H9 (cell line): ENCODE results near the gene PPP2R2B. TPM values are rescaled to one million over a fixed set of nuclear protein-coding genes. Genes with fewer than 3 reads are reported as not detected.

Experiments
- DNase-seq: peaks from one replicate; pipeline ENCODE4 v3.0.0-alpha.2; 2017
- H2AFZ ChIP-seq: one replicate; pipeline ENCODE4 v1.6.1; 2013; ENCODE audit warnings: mild to moderate bottlenecking, low read length, control low read depth, moderate library complexity
- H2AK5ac ChIP-seq: 2 replicates; pipeline ENCODE4 v1.6.1; 2013; ENCODE audit warnings: low read length, control low read depth, mixed read lengths; ENCODE audit not compliant: insufficient read length
- H2BK120ac ChIP-seq: one replicate; pipeline ENCODE4 v1.6.1; 2013; ENCODE audit warnings: low read depth, mild to moderate bottlenecking, low read length, control low read depth, inconsistent platforms; ENCODE audit not compliant: poor library complexity, severe bottlenecking
- H2BK12ac ChIP-seq: 2 replicates; pipeline ENCODE4 v1.6.1; 2013; ENCODE audit warnings: low read length, control low read depth, mixed read lengths, low read depth; ENCODE audit not compliant: insufficient read length
- H2BK15ac ChIP-seq: 2 replicates; pipeline ENCODE4 v1.6.1; 2013; ENCODE audit warnings: low read depth, low read length, control low read depth
- H2BK20ac ChIP-seq: one replicate; pipeline ENCODE4 v1.6.1; 2013; ENCODE audit warnings: low read depth, mild to moderate bottlenecking, low read length, control low read depth, inconsistent platforms; ENCODE audit not compliant: poor library complexity, severe bottlenecking
- H2BK5ac ChIP-seq: 2 replicates; pipeline ENCODE4 v1.6.1; 2013; ENCODE audit warnings: low read length, control low read depth, mixed read lengths; ENCODE audit not compliant: insufficient read length
- H3K14ac ChIP-seq: 2 replicates; pipeline ENCODE4 v1.6.1; 2013; ENCODE audit warnings: low read length, control low read depth; ENCODE audit not compliant: insufficient read depth
- H3K18ac ChIP-seq: 2 replicates; pipeline ENCODE4 v1.6.1; 2013; ENCODE audit warnings: low read depth, mild to moderate bottlenecking, mixed read lengths, low read length, control low read depth; ENCODE audit not compliant: insufficient read length
- H3K23ac ChIP-seq: 2 replicates; pipeline ENCODE4 v1.6.1; 2013; ENCODE audit warnings: low read length, control low read depth, mixed read lengths, low read depth; ENCODE audit not compliant: insufficient read length
- H3K23me2 ChIP-seq: 2 replicates; pipeline ENCODE4 v1.6.1; 2013; ENCODE audit warnings: low read depth, mild to moderate bottlenecking, mixed read lengths, low read length, control low read depth; ENCODE audit not compliant: insufficient read length, poor library complexity, severe bottlenecking
- H3K27ac ChIP-seq: 2 replicates; pipeline ENCODE4 v1.5.1; 2013; ENCODE audit warnings: low read length, control low read depth, mixed read lengths, low read depth; ENCODE audit not compliant: insufficient read length
- H3K27me3 ChIP-seq: 2 replicates; pipeline ENCODE4 v1.6.1; 2013; ENCODE audit warnings: low read length, control low read depth, inconsistent platforms; ENCODE audit not compliant: insufficient read depth
- H3K4ac ChIP-seq: 2 replicates; pipeline ENCODE4 v1.6.1; 2013; ENCODE audit warnings: low read depth, mild to moderate bottlenecking, control low read depth, inconsistent platforms, low read length, moderate library complexity
- H3K4me1 ChIP-seq: 2 replicates; pipeline ENCODE4 v1.6.1; 2013; ENCODE audit warnings: low read length, control low read depth, inconsistent platforms; ENCODE audit not compliant: insufficient read depth
- H3K4me2 ChIP-seq: 2 replicates; pipeline ENCODE4 v1.6.1; 2013; ENCODE audit warnings: low read length, control low read depth, mixed read lengths; ENCODE audit not compliant: insufficient read length, insufficient read depth
- H3K56ac ChIP-seq: 2 replicates; pipeline ENCODE4 v1.6.1; 2013; ENCODE audit warnings: low read depth, mild to moderate bottlenecking, mixed read lengths, low read length, control low read depth; ENCODE audit not compliant: insufficient read length
- H3K79me1 ChIP-seq: 2 replicates; pipeline ENCODE4 v1.6.1; 2013; ENCODE audit warnings: low read depth, mild to moderate bottlenecking, moderate library complexity, low read length, control low read depth, inconsistent platforms; ENCODE audit not compliant: insufficient read depth, poor library complexity, severe bottlenecking
- H3K79me2 ChIP-seq: 2 replicates; pipeline ENCODE4 v1.6.1; 2013; ENCODE audit warnings: low read length, control low read depth, inconsistent platforms; ENCODE audit not compliant: insufficient read depth
- H3K9ac ChIP-seq: 2 replicates; pipeline ENCODE4 v1.6.1; 2013; ENCODE audit warnings: low read length, control low read depth, mixed read lengths; ENCODE audit not compliant: insufficient read length; ENCODE audit errors: extremely low read depth
- H3K9me3 ChIP-seq: one replicate; pipeline ENCODE4 v1.6.1; 2013; ENCODE audit warnings: low read depth, low read length, inconsistent platforms; ENCODE audit not compliant: control insufficient read depth
- H3T11ph ChIP-seq: one replicate; pipeline ENCODE4 v1.6.1; 2013; ENCODE audit warnings: mild to moderate bottlenecking, low read length, control low read depth, inconsistent platforms
- H4K20me1 ChIP-seq: one replicate; pipeline ENCODE4 v1.6.1; 2013; ENCODE audit not compliant: control insufficient read depth, insufficient read length, insufficient read depth
- H4K5ac ChIP-seq: 2 replicates; pipeline ENCODE4 v1.6.1; 2013; ENCODE audit warnings: low read depth, mild to moderate bottlenecking, mixed read lengths, low read length, control low read depth; ENCODE audit not compliant: insufficient read length
- H4K8ac ChIP-seq: replicated peaks from 2 replicates; pipeline ENCODE4 v1.6.1; 2013; ENCODE audit warnings: low read length, control low read depth, mixed read lengths, low read depth; ENCODE audit not compliant: insufficient read length
- H4K91ac ChIP-seq: 2 replicates; pipeline ENCODE4 v1.6.1; 2013; ENCODE audit warnings: low read depth, mild to moderate bottlenecking, moderate library complexity, mixed read lengths, low read length, control low read depth; ENCODE audit not compliant: insufficient read length
- H3K27ac Mint-ChIP-seq, 3 experiments: 2 replicates in 2 of 3; 3 replicates in 1 of 3; pipeline ENCODE4 v1.8.0; 2020 to 2021; ENCODE audit warnings: mixed read lengths in 3 of 3, mild to moderate bottlenecking in 1 of 3, moderate library complexity in 1 of 3
- H3K27me3 Mint-ChIP-seq: 2 replicates; pipeline ENCODE4 v1.8.0; 2021; ENCODE audit warnings: low read depth, mild to moderate bottlenecking, moderate library complexity, mixed read lengths
- H3K36me3 Mint-ChIP-seq, 3 experiments: 2 replicates in 2 of 3; 3 replicates in 1 of 3; pipeline ENCODE4 v1.8.0; 2020 to 2021; ENCODE audit warnings: low read depth in 3 of 3, mixed read lengths in 3 of 3; ENCODE audit not compliant: insufficient read depth in 1 of 3
- H3K4me1 Mint-ChIP-seq, 2 experiments: 2 replicates each; pipeline ENCODE4 v1.8.0; 2020; ENCODE audit warnings: mixed read lengths in 2 of 2
- H3K4me3 Mint-ChIP-seq, 2 experiments: 2 replicates in 1 of 2; 3 replicates in 1 of 2; pipeline ENCODE4 v1.8.0; 2020 to 2021; ENCODE audit warnings: mild to moderate bottlenecking in 2 of 2, mixed read lengths in 2 of 2, moderate library complexity in 1 of 2
- H3K9me3 Mint-ChIP-seq, 2 experiments: 2 replicates in 1 of 2; 3 replicates in 1 of 2; pipeline ENCODE4 v1.8.0; 2020; ENCODE audit warnings: mild to moderate bottlenecking in 2 of 2, mixed read lengths in 2 of 2, moderate library complexity in 1 of 2
- WGBS: extraction: QIAGEN DNeasy Blood & Tissue Kit; methylation state at CpG from one replicate; pipeline ENCODE4 v1.1.7; 2013; ENCODE audit warnings: missing lambda C conversion rate, low lambda C conversion rate, mixed read lengths; ENCODE audit not compliant: insufficient read length; ENCODE audit errors: extremely low coverage; 5-methylcytosine and 5-hydroxymethylcytosine counted together
- total RNA-seq: library from RNA; stranded (reverse); gene quantifications from 2 replicates; pipeline ENCODE4 v1.2.1, GENCODE V29; 2021
- TF ChIP-seq, protein P1 (sequence below): fragments of 200-600 bp; sonication (generic); conservative IDR thresholded peaks from 3 replicates; pipeline ENCODE4 v1.8.0; 2021; ENCODE audit warnings: antibody characterized with exemption, mild to moderate bottlenecking

PPP2R2B gene
- total RNA-seq, 1 experiment from 2014 or later = 14.3 TPM

DNA sequence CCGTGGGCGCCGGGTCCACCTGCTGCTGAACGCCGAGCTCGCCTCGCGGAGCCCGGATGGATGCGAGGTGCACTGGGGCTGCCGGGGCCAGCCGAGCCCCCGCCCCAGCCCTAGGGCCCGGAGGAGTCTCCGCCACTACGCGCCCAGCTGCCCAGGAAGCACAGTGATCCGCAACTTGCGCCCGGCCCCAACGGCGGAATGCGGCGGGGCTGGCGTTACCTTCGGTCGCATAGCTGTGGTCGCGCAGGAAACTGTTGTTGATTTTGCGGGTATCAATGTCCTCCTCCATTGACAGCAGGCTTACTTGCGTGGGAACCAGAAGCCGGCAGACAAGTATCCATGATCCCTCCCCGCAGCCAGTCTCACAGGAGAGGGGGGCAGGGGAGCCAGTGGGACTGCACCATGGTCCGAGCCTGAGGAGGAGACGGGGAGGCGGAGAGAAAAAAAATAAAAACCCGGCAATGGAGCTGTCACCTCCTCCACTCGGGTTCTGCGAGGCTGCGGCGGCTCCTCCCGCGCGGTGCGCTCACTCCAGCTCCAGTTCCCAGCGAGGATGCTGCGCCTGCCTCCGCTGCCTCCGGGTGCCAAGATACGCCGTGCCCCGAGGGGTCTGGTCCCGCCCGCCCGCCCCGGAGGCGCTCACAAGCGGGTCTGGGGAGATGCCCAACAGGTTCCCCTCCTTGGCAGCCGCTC is 628 bp downstream of the PPP2R2B start:
- H3K36me3 Mint-ChIP-seq = peaks cover 0 to 7% (median 0%) of the 10 kb centered on the region in 3 experiments; a peak in 3 of 7 replicates
- no peak overlapping the region for H3K27ac ChIP-seq
- no peak overlapping the region for H3K18ac ChIP-seq
- no peak overlapping the region for H2AK5ac ChIP-seq
- H3K14ac ChIP-seq = no peak overlapping the region
- no peak overlapping the region for H3K4ac ChIP-seq
- peaks cover 44 to 51% of the 10 kb centered on the region in 2 experiments for H3K4me1 Mint-ChIP-seq
- H3K4me1 ChIP-seq = peaks cover 16% of the 10 kb centered on the region; the same call in 1 of the 2 replicates
- no peak overlapping the region for H3K23ac ChIP-seq
- H3K9ac ChIP-seq = peak overlapping the region; percentile 1
- H4K91ac ChIP-seq = no peak overlapping the region
- no peaks in the 10 kb centered on the region for H3K9me3 Mint-ChIP-seq
- H4K20me1 ChIP-seq = no peaks in the 10 kb centered on the region
- no peak overlapping the region for H2BK12ac ChIP-seq
- H3K27me3 ChIP-seq = peaks cover 5% of the 10 kb centered on the region; the same call in 1 of the 2 replicates
- no peak overlapping the region for H4K8ac ChIP-seq
- no peak overlapping the region for H3K56ac ChIP-seq
- H3T11ph ChIP-seq = no peak overlapping the region
- TF ChIP-seq, protein P1, sequence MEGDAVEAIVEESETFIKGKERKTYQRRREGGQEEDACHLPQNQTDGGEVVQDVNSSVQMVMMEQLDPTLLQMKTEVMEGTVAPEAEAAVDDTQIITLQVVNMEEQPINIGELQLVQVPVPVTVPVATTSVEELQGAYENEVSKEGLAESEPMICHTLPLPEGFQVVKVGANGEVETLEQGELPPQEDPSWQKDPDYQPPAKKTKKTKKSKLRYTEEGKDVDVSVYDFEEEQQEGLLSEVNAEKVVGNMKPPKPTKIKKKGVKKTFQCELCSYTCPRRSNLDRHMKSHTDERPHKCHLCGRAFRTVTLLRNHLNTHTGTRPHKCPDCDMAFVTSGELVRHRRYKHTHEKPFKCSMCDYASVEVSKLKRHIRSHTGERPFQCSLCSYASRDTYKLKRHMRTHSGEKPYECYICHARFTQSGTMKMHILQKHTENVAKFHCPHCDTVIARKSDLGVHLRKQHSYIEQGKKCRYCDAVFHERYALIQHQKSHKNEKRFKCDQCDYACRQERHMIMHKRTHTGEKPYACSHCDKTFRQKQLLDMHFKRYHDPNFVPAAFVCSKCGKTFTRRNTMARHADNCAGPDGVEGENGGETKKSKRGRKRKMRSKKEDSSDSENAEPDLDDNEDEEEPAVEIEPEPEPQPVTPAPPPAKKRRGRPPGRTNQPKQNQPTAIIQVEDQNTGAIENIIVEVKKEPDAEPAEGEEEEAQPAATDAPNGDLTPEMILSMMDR = no peak
- H3K4me3 Mint-ChIP-seq = peak overlapping the region; percentile 86 to 93
- H3K9me3 ChIP-seq = no peaks in the 10 kb centered on the region
- no peak overlapping the region for H2BK20ac ChIP-seq
- H3K4me2 ChIP-seq = peak overlapping the region; percentile 70
- no peak overlapping the region for H4K5ac ChIP-seq
- H3K27me3 Mint-ChIP-seq = peaks cover 39% of the 10 kb centered on the region
- H3K79me1 ChIP-seq = no peaks in the 10 kb centered on the region
- peak overlapping the region in 1 of 3 experiments; percentile 20; a peak in 1 of 7 replicates for H3K27ac Mint-ChIP-seq
- peak; percentile 47 for DNase-seq
- no CpG with 5 or more reads among the region's 59 CpGs for WGBS
- H2AFZ ChIP-seq = no peak overlapping the region
- peaks cover 17% of the 10 kb centered on the region for H3K23me2 ChIP-seq
- H2BK120ac ChIP-seq = no peak overlapping the region
- H2BK5ac ChIP-seq = no peak overlapping the region
- no peak overlapping the region for H2BK15ac ChIP-seq
- H3K79me2 ChIP-seq = no peaks in the 10 kb centered on the region; the same call in 1 of the 2 replicates
